IPS-11a (cell line): Measurements from ENCODE around the gene RAB5B.

Source experiments
- H3K4me3 ChIP-seq: one replicate; pipeline ENCODE4 v1.5.1; 2013; ENCODE audit warnings: low read depth, low read length, control low read depth

Gene RAB5B

GRCh38 chr12:55973599-55974307 is at the start of gene RAB5B:
Gene RAB5B, plus strand, starts transcription at chr12:55974078. Its CDS starts 12,883 bp downstream, at chr12:55986961.
- H3K4me3 ChIP-seq = peak within 1 kb of the TSS; percentile 81

GRCh38 chr12:55925371-55925770 is 48.5 kb upstream of the RAB5B start:
- no peak overlapping the region for H3K4me3 ChIP-seq

- H3K4me3 ChIP-seq = peak overlapping the region; percentile 99
Observed at GRCh38 chr12:55925870-55926737, 47.8 kb upstream of the RAB5B start.

- peak overlapping the region; percentile 99 for H3K4me3 ChIP-seq
Observed at GRCh38 chr12:55926738-55927587, 46.9 kb upstream of the RAB5B start.

DNA sequence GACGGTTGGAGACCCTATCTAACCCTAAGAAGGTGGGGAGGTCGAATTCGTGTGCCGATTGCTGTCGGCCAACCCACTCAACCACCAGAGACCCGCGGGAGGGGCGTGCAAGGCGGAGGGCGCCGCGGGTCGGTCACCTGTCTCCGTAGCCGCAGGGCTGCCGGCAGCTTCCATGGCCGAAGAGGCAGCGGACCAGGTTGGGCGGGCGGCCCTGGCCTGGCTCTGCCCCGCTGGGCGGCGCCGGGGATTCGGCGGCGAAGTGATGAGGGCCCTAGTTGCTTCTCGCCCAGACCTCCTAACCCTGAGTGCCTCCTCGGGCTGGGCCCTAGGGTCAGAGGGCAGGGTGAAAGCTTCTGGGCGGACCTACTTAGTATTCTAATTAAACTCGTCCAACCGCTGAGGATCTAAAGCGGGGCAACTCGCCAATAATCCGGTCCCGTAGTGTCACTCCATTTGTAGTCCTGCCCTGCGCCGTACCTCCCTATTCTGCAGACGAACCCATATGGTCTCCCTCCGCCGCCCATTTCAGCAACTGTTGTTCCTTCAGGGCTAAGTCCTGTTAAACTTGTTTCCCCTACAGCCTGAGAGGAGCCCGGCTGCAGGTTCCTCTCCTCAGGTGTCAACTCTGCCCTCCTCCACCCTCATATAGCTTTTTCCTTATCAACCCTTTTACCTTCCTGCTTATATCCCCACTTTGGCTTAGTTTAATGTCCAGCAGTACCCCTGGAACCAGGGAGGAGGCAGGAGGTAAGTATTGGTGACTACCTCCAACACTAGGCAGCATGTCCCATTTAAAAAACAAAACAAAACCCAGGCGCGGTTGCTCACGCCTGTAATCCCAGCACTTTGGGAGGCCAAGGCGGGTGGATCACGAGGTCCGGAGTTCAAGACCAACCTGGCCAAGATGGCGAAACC is 46.0 kb upstream of the RAB5B start, which contains the start of gene PYM1:
Gene PYM1 (minus strand): TSS at position 307 of the 915 bp plus-strand sequence. CDS start 133 bp downstream, at position 174.
- H3K4me3 ChIP-seq = peak within 1 kb of the TSS; percentile 99

DNA sequence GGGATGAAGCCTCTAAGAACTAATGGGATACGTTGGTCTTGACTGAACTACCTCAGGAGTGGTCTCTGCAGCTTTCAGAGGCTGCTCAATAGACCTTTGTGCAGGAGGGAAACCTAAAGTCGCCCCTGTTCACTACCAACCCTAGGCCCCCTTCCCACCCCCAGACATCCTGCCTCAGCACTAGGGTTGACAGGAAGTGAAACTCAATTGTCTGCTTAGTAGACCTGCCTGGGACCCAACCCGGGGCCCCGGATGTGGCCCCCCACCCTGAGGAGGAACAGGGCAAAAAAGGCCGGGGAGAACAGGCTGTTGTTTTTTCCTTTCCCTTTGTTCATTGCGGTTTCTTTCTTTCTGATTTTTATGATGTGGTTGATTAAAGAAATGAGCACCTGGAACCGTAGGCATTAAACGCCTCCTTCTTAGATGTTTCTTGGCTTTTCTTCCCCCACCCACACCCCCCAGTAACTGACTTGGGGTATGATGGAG is 44.5 kb upstream of the RAB5B start:
- no peak overlapping the region for H3K4me3 ChIP-seq

DNA sequence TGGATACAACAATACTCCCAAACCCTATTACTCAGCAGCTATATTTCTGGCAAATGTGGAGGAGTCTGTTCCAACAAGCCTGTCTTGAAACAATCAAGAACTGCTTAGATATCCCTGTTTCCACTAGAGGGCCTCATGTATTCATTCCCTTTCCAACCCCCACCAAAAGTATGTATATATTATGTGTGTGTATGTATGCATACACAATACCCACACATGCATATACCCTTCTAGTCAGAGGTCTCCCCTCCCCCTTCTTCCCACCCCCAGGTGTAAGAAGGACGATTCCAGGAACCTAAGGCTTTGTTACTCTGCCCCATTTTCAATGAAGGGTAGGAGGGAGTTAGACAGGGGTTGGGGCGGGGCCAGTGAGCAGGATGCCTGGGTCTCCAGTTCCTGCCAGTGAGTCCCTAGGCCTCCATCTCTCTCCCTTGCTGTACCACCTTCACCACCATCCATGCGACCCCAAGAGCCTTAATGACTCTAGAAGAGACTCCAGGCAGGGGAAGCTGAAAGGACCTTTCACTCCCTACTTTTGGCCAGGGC is 43.0 kb upstream of the RAB5B start, which contains the start of gene DGKA:
Gene DGKA (plus strand): TSS at position 392 of the 546 bp plus-strand sequence. CDS start 5,342 bp downstream, outside the sequence.
- H3K4me3 ChIP-seq = peak within 1 kb of the TSS; percentile 59

GRCh38 chr12:55931317-55931779 is 42.5 kb upstream of the RAB5B start:
- peak overlapping the region; percentile 36 for H3K4me3 ChIP-seq

DNA sequence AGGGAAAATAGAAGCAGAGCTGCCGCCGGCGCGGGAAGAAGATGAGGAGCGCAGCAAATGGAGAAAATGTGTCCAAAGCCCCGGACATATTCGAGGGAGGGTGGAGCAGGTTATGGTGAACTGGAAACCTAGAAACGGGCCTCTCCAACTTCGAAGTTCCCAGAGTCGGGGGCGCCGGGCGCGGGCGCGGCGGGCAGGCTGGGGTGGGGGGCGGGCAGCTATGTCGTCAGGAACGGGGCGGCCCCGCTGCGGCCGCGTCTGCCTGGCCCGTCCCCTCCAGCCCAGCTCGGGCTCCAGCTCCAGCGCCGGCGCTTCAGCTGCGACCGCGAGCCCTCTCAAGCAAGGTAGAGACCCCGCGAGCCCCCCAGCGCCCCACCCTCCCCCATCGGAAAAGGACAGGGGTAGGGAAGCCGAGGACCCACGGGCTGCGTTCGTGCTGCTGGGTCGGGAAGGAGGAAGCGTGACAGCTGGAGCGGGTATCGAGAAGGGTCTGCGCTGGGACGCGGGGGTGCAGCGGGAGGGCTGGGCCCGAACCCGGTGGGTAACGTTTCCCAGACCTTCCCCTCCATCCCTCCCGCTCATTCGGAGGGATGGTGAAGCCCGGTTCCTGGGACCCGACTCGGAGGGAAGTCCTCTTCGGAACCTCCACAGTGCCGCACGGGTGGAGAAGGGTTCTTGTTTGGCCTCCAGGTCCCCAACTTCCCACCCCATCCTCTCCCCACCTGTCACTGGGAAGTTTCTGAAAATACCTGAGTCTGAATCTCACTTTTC is 41.9 kb upstream of the RAB5B start:
- H3K4me3 ChIP-seq = peak overlapping the region; percentile 59

GRCh38 chr12:55932551-55932910 is 41.3 kb upstream of the RAB5B start:
- peak overlapping the region; percentile 59 for H3K4me3 ChIP-seq

- H3K4me3 ChIP-seq = no peak overlapping the region
Observed at GRCh38 chr12:55933169-55933798, 40.6 kb upstream of the RAB5B start.

- H3K4me3 ChIP-seq = no peak overlapping the region
Observed at GRCh38 chr12:55933799-55934742, 39.8 kb upstream of the RAB5B start.

GRCh38 chr12:55934773-55935172 is 39.1 kb upstream of the RAB5B start:
- H3K4me3 ChIP-seq = no peak overlapping the region

GRCh38 chr12:55935738-55936151 is 38.1 kb upstream of the RAB5B start:
- H3K4me3 ChIP-seq = no peak overlapping the region

GRCh38 chr12:55937981-55938380 is 35.9 kb upstream of the RAB5B start:
- no peak overlapping the region for H3K4me3 ChIP-seq

DNA sequence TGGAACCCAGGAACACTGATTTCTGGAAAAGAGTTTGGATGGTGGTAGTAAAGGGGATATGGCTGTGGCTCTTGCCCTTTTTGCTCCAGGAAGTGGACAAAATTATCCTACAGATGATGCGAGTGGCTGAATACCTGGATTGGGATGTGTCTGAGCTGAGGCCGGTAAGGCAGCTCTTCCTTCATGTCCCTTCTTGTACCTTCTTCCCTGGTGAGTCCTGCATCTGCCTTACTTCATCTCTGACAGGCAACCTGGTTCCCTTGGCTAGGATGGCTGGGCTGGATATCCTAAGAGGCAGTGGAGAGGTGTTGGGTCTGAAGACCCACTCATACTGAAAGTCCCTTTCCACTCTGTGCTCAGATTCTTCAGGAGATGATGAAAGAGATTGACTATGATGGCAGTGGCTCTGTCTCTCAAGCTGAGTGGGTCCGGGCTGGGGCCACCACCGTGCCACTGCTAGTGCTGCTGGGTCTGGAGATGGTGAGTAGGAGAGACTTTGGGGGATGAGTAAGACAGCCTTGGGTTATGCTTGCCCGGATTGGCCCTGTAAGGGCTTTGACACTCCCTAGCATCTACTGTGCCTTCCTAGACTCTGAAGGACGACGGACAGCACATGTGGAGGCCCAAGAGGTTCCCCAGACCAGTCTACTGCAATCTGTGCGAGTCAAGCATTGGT is 34.9 kb upstream of the RAB5B start:
- no peak overlapping the region for H3K4me3 ChIP-seq
